KOPT-K1 (cell line): Measurements from ENCODE around the gene SLCO4A1.
"Not testable (repeated sequence)": the region's sequence is repeated elsewhere in the genome, so short reads cannot be mapped to it uniquely, and the experiment has no call there.

ENCODE experiments used
- H3K27ac ChIP-seq: fragments of 200-600 bp; sonication (generic); 2 replicates; pipeline ENCODE4 v1.5.1; 2016; ENCODE audit warnings: antibody characterized with exemption, mild to moderate bottlenecking, low read depth, low read length; ENCODE audit not compliant: poor library complexity, severe bottlenecking
- H3K36me3 ChIP-seq: fragments of 200-600 bp; sonication (generic); 2 replicates; pipeline ENCODE4 v1.5.1; 2017; ENCODE audit warnings: antibody characterized with exemption, mild to moderate bottlenecking, low read length, moderate library complexity; ENCODE audit not compliant: insufficient read depth
- H3K9me3 ChIP-seq: fragments of 200-600 bp; sonication (generic); 2 replicates; pipeline ENCODE4 v1.5.1; 2017; ENCODE audit warnings: antibody characterized with exemption, low read length, mild to moderate bottlenecking; ENCODE audit not compliant: insufficient read depth, poor library complexity, severe bottlenecking

The SLCO4A1 gene

DNA sequence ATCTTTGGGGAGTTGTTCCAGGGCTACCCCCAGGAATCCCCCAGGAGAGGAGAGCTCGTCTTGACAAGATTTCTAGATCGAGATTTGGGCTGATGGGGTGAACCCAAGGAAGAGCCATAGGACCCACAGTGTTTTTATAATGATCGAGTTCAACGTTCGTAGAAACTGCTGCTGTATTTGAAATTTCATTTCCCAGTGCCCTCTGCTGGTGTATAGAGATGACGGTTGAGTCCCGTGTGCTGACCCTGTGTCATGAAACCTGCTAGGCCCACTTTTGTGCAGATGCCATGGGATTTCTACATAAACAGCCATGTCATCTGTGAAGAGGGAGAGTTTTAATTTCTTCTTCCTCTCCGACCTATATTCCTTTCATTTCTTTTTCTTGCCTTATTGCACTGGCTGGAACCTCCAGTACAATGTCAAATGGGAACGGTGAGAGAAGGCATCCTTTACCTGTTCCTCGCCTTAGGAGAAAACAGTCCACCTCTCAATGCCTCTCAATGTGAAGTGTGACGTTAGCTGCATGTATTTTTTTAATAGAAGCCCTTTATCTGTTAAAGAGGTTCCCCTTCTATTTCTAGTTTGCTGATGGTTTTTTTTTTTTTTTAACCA, 37.8 kb downstream of the SLCO4A1 start:
- Histone ChIP-seq H3K9me3 (peaks cover 14% of the 10 kb centered on the region), H3K27ac (no peak overlapping the region), H3K36me3 (no peaks in the 10 kb centered on the region)

GRCh38 chr20:62682912-62683517, 40.7 kb downstream of the SLCO4A1 start:
- H3K9me3 ChIP-seq = peaks cover 14% of the 10 kb centered on the region
- no peaks in the 10 kb centered on the region for H3K36me3 ChIP-seq
- no peak overlapping the region for H3K27ac ChIP-seq

- H3K27ac ChIP-seq, H3K36me3 ChIP-seq: not testable (repeated sequence)
Observed at GRCh38 chr20:62683660-62684322, 41.5 kb downstream of the SLCO4A1 start.

GRCh38 chr20:62684981-62685380, 42.7 kb downstream of the SLCO4A1 start:
- no peaks in the 10 kb centered on the region for H3K36me3 ChIP-seq
- no peak overlapping the region for H3K27ac ChIP-seq
- H3K9me3 ChIP-seq = peaks cover 8% of the 10 kb centered on the region

More at GRCh38 chr20:62683660-62684322, 41.5 kb downstream of the SLCO4A1 start:
- peaks cover 14% of the 10 kb centered on the region for H3K9me3 ChIP-seq

GRCh38 chr20:62685781-62686555, 43.7 kb downstream of the SLCO4A1 start:
- Histone ChIP-seq H3K9me3 (no peaks in the 10 kb centered on the region), H3K27ac (no peak overlapping the region)

DNA sequence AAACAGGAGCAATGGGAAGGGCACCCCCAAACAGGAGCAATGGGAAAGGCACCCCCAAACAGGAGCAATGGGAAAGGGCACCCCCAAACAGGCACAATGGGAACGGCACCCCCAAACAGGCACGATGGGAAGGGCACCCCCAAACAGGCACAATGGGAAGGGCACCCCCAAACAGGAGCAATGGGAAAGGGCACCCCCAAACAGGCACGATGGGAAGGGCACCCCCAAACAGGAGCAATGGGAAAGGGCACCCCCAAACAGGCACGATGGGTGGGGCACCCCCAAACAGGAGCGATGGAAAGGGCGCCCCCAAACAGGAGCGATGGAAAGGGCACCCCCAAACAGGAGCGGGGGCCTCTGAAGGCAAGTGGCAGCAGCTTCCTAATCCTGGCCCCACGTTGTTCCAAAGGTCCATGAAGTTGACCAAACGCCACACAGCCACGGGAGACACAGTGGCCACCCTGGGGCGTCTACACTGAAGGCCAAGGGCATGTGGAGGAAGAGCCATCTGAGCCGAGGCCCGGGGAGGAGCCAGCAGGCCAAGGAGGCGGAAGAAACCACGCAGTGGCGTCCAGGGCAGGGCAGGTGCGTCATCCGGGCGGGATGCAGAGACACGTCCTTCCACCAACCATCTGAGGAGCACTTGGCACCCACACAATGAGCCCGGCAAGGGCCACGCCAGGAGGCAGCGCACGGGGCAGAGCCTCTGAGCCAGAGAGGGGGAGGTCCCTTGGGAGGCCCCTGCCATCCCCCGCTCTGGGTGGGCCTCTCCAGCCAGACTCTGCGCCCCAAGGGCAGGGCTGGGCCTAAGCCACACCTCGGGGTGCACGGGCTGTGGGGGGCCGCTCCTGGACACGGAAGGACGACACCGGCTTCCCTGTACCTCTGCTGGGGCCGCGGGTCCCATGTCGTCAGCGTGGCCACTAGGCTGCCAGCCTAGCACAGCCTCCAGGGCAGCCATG, 44.8 kb downstream of the SLCO4A1 start:
- Histone ChIP-seq H3K27ac (no peak overlapping the region), H3K9me3 (no peaks in the 10 kb centered on the region), H3K36me3 (no peaks in the 10 kb centered on the region)

More at GRCh38 chr20:62685781-62686555, 43.7 kb downstream of the SLCO4A1 start:
- H3K36me3 ChIP-seq = no peaks in the 10 kb centered on the region

DNA sequence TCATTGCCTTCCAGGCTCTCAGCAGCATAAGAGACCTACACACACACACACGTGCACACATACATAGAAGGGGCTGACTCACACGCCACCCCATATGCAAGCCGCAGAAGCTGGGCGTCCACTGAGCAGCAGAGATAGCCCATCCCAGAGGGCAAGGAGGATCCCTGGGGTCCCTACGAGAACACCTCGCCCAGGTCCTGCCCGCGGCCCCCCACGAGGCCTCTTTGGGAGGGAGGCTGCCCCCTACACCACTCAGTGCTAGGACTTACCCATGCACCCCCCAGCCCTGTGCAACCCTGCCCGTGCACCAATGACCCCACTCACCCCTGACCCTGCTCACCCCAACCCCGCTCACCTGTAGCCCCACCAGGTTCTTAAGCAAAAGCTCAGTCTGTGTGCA, 45.8 kb downstream of the SLCO4A1 start:
- H3K27ac ChIP-seq = no peak overlapping the region
- no peaks in the 10 kb centered on the region for H3K36me3 ChIP-seq
- no peaks in the 10 kb centered on the region for H3K9me3 ChIP-seq

DNA sequence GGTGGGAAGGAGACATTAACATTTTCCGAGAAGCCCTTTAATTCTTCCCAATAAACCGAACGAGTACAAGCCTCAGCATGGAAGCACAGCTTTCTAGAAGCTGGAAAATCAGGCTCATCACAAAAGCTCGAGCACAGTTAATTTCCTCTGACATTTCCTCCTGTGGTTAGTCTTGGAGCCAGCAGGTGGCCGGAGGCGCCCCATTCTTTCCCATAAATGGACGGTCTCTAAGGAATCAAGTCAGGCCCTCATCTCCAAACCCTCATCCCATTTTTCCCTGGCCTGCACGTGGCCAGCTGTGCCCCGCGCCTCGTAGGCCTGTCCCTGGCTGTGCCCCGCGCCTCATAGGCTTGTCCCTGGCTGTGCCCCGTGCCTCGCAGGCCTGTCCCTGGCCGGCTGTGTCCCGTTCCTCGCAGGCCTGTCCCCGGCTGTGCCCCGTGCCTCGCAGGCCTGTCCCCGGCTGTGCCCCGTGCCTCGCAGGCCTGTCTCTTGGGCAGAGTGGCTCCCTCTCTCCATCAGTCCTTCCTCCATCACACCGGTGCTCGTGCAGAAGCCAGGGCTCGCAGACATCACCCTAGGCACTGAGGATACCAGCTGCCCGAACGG, 46.7 kb downstream of the SLCO4A1 start:
- Histone ChIP-seq H3K36me3 (no peaks in the 10 kb centered on the region), H3K27ac (no peak overlapping the region), H3K9me3 (no peaks in the 10 kb centered on the region)

- Histone ChIP-seq H3K27ac (no peak overlapping the region), H3K9me3 (no peaks in the 10 kb centered on the region), H3K36me3 (no peaks in the 10 kb centered on the region)
Observed at GRCh38 chr20:62689861-62690260, 47.6 kb downstream of the SLCO4A1 start.

- Histone ChIP-seq H3K27ac (no peak overlapping the region), H3K36me3 (no peaks in the 10 kb centered on the region), H3K9me3 (no peaks in the 10 kb centered on the region)
Observed at GRCh38 chr20:62690261-62690820, 48.0 kb downstream of the SLCO4A1 start.

GRCh38 chr20:62691487-62691886, 49.2 kb downstream of the SLCO4A1 start:
- no peaks in the 10 kb centered on the region for H3K9me3 ChIP-seq
- H3K36me3 ChIP-seq = no peaks in the 10 kb centered on the region
- H3K27ac ChIP-seq = no peak overlapping the region

DNA sequence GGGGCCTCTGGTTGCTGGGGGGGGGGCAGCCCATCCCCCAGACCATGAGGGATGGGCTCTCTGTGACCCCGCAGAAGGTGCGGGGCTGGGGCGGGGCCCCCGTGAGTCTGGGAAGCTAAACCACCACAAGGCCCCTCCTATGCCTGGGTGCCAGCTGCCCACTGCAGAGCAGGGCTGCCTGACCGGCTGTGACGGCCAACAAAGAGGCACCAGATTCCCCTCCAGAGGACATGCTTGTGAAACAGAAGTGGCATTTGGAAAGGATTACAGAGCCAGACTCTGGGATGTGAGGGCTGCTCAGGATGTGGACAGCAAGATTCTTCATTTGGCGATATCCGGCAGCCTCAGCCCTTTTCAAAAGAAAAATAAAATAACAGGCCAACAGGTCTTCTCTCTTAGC, 49.9 kb downstream of the SLCO4A1 start:
- Histone ChIP-seq H3K27ac (no peak overlapping the region), H3K36me3 (no peaks in the 10 kb centered on the region), H3K9me3 (no peaks in the 10 kb centered on the region)

GRCh38 chr20:62692801-62693523, 50.7 kb downstream of the SLCO4A1 start:
- Histone ChIP-seq H3K27ac (no peak overlapping the region), H3K9me3 (no peaks in the 10 kb centered on the region), H3K36me3 (no peaks in the 10 kb centered on the region)
